Measurements from ENCODE around the gene PLXNB1. TPM values are rescaled to one million over a fixed set of nuclear protein-coding genes. Genes with fewer than 3 reads are reported as not detected.

PLXNB1 gene
- total and polyA plus RNA-seq, 2 of the 13 experiments (the other 11 are each of a cell fraction or from before 2014, with no cell fraction given) = 86.0 to 143 TPM

DNA sequence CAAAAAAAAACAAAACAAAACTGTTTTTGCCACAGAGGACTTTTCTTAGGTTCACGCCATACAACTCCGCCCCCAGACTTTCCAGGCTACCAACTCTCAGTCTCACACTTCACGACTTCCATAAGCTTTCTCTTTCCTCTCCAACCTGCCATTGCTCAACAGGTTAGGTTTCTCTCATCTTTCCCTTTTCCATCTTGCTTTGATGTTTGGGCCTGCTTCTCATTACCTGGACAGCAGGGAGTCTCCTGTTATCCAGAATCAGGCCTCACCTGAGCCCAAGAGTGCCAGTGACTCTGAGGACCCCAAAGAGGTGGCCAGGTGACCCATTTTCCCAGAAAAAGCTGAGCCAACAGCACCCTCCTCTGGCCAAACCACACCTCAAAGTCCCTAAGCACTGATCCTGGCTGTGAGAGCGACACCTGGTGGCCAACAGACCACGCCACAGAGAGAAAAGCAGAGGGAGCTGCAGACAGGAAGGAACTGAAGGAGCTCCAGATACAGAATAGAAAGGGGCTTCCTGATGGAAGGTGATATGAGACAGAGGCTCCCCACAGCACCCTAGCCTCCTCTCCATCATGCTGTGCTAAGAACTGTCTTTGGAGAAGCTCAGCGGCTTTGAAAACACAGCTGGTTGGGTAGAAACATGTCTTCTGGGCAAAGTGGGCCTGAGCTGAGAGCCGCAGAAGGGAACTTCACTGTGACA lies 6.0 kb upstream of the PLXNB1 start (continued):
- TF ChIP-seq, protein P1, sequence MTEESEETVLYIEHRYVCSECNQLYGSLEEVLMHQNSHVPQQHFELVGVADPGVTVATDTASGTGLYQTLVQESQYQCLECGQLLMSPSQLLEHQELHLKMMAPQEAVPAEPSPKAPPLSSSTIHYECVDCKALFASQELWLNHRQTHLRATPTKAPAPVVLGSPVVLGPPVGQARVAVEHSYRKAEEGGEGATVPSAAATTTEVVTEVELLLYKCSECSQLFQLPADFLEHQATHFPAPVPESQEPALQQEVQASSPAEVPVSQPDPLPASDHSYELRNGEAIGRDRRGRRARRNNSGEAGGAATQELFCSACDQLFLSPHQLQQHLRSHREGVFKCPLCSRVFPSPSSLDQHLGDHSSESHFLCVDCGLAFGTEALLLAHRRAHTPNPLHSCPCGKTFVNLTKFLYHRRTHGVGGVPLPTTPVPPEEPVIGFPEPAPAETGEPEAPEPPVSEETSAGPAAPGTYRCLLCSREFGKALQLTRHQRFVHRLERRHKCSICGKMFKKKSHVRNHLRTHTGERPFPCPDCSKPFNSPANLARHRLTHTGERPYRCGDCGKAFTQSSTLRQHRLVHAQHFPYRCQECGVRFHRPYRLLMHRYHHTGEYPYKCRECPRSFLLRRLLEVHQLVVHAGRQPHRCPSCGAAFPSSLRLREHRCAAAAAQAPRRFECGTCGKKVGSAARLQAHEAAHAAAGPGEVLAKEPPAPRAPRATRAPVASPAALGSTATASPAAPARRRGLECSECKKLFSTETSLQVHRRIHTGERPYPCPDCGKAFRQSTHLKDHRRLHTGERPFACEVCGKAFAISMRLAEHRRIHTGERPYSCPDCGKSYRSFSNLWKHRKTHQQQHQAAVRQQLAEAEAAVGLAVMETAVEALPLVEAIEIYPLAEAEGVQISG (CRISPR knock-in tag; IDR thresholded peaks at IDR 0.05) = peak; percentile 74
- no peak for TF ChIP-seq ZNF589 (CRISPR knock-in tag; conservative IDR thresholded peaks at IDR 0.05)
- TF ChIP-seq, protein P2, sequence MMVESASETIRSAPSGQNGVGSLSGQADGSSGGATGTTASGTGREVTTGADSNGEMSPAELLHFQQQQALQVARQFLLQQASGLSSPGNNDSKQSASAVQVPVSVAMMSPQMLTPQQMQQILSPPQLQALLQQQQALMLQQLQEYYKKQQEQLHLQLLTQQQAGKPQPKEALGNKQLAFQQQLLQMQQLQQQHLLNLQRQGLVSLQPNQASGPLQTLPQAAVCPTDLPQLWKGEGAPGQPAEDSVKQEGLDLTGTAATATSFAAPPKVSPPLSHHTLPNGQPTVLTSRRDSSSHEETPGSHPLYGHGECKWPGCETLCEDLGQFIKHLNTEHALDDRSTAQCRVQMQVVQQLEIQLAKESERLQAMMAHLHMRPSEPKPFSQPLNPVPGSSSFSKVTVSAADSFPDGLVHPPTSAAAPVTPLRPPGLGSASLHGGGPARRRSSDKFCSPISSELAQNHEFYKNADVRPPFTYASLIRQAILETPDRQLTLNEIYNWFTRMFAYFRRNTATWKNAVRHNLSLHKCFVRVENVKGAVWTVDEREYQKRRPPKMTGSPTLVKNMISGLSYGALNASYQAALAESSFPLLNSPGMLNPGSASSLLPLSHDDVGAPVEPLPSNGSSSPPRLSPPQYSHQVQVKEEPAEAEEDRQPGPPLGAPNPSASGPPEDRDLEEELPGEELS (CRISPR knock-in tag; IDR thresholded peaks at IDR 0.05) = peak; percentile 17; the same call in 1 of the 2 replicates
- no peak for TF ChIP-seq ZNF44 (CRISPR knock-in tag; IDR thresholded peaks at IDR 0.05)
- TF ChIP-seq, protein P3, sequence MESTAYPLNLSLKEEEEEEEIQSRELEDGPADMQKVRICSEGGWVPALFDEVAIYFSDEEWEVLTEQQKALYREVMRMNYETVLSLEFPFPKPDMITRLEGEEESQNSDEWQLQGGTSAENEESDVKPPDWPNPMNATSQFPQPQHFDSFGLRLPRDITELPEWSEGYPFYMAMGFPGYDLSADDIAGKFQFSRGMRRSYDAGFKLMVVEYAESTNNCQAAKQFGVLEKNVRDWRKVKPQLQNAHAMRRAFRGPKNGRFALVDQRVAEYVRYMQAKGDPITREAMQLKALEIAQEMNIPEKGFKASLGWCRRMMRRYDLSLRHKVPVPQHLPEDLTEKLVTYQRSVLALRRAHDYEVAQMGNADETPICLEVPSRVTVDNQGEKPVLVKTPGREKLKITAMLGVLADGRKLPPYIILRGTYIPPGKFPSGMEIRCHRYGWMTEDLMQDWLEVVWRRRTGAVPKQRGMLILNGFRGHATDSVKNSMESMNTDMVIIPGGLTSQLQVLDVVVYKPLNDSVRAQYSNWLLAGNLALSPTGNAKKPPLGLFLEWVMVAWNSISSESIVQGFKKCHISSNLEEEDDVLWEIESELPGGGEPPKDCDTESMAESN (CRISPR knock-in tag; conservative IDR thresholded peaks at IDR 0.05) = no peak
- TF ChIP-seq, protein P4, sequence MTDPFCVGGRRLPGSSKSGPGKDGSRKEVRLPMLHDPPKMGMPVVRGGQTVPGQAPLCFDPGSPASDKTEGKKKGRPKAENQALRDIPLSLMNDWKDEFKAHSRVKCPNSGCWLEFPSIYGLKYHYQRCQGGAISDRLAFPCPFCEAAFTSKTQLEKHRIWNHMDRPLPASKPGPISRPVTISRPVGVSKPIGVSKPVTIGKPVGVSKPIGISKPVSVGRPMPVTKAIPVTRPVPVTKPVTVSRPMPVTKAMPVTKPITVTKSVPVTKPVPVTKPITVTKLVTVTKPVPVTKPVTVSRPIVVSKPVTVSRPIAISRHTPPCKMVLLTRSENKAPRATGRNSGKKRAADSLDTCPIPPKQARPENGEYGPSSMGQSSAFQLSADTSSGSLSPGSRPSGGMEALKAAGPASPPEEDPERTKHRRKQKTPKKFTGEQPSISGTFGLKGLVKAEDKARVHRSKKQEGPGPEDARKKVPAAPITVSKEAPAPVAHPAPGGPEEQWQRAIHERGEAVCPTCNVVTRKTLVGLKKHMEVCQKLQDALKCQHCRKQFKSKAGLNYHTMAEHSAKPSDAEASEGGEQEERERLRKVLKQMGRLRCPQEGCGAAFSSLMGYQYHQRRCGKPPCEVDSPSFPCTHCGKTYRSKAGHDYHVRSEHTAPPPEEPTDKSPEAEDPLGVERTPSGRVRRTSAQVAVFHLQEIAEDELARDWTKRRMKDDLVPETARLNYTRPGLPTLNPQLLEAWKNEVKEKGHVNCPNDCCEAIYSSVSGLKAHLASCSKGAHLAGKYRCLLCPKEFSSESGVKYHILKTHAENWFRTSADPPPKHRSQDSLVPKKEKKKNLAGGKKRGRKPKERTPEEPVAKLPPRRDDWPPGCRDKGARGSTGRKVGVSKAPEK (CRISPR knock-in tag; IDR thresholded peaks at IDR 0.05; ENCODE audit: borderline replicate concordance) = no peak
- 0 out of 2 replicates have a peak, but pooled peaks have one; percentile 9 for TF ChIP-seq ZFY (CRISPR knock-in tag; IDR thresholded peaks at IDR 0.05)
- no peak for TF ChIP-seq SP1 (IDR thresholded peaks at IDR 0.05)
- TF ChIP-seq SP1 (CRISPR knock-in tag; IDR thresholded peaks at IDR 0.05) = peak; percentile 34; the same call in 1 of the 2 replicates
- no peak for TF ChIP-seq HNF4G (IDR thresholded peaks at IDR 0.05; ENCODE audit: borderline replicate concordance, low read depth, low read length)
- no peak for TF ChIP-seq HNF4G (CRISPR knock-in tag; IDR thresholded peaks at IDR 0.05; ENCODE audit: borderline replicate concordance, low read depth)
- no peak for TF ChIP-seq KLF6 (CRISPR knock-in tag; IDR thresholded peaks at IDR 0.05)
- TF ChIP-seq TEAD2 (CRISPR knock-in tag; IDR thresholded peaks at IDR 0.05) = no peak
- no peak for TF ChIP-seq SIX1 (CRISPR knock-in tag; IDR thresholded peaks at IDR 0.05; ENCODE audit: borderline replicate concordance)
- TF ChIP-seq NR2C2 (CRISPR knock-in tag; IDR thresholded peaks at IDR 0.05; ENCODE audit: borderline replicate concordance) = peak; percentile 46; the same call in 1 of the 2 replicates
- no peak for TF ChIP-seq ZNF746 (CRISPR knock-in tag; IDR thresholded peaks at IDR 0.05)
- peak; percentile 43; the same call in 1 of the 2 replicates for TF ChIP-seq GABPB1 (CRISPR knock-in tag; IDR thresholded peaks at IDR 0.05)
- peak; percentile 95 for TF ChIP-seq ZNF335 (CRISPR knock-in tag; IDR thresholded peaks at IDR 0.05)
- peak; percentile 75; the same call in 1 of the 2 replicates for TF ChIP-seq PITX1 (CRISPR knock-in tag; IDR thresholded peaks at IDR 0.05)
- TF ChIP-seq XRCC5 (optimal IDR thresholded peaks at IDR 0.05; ENCODE audit: low read length) = peak; percentile 95
- TF ChIP-seq SSRP1 (CRISPR knock-in tag; IDR thresholded peaks at IDR 0.05) = no peak
- no peak for TF ChIP-seq PAF1 (CRISPR knock-in tag; IDR thresholded peaks at IDR 0.05)

All from HepG2 (cell line).